MM.1S (cell line): ENCODE measurements around the gene VPS8.

ENCODE experiments used
- DNase-seq: peaks from one replicate; pipeline ENCODE4 v3.0.0-alpha.2; 2015
- H2AFZ ChIP-seq: fragments of 300-600 bp; sonication (generic); 2 replicates; pipeline ENCODE4 v1.6.0; 2016; ENCODE audit warnings: antibody characterized with exemption, low read length
- H3F3A ChIP-seq: fragments of 300-600 bp; sonication (generic); 2 replicates; pipeline ENCODE4 v1.6.1; 2016; ENCODE audit warnings: mild to moderate bottlenecking, antibody characterized with exemption, low read length, moderate library complexity, mixed read lengths; ENCODE audit not compliant: insufficient read depth
- H3K27ac ChIP-seq: fragments of 300-600 bp; sonication (generic); 2 replicates; pipeline ENCODE4 v1.5.1; 2016; ENCODE audit warnings: mild to moderate bottlenecking, low read length
- H3K27me3 ChIP-seq: fragments of 300-600 bp; sonication (generic); replicated peaks from 2 replicates; pipeline ENCODE4 v1.6.0; 2016; ENCODE audit warnings: low read length; ENCODE audit not compliant: insufficient read depth
- H3K36me3 ChIP-seq: fragments of 300-600 bp; sonication (generic); replicated peaks from 2 replicates; pipeline ENCODE4 v1.6.1; 2016; ENCODE audit warnings: mild to moderate bottlenecking, low read length, mixed read lengths; ENCODE audit not compliant: insufficient read depth
- H3K4me1 ChIP-seq: fragments of 300-600 bp; sonication (generic); 2 replicates; pipeline ENCODE4 v1.6.1; 2016; ENCODE audit warnings: low read length, mixed read lengths
- H3K4me2 ChIP-seq: fragments of 300-600 bp; sonication (generic); 2 replicates; pipeline ENCODE4 v1.6.0; 2016; ENCODE audit warnings: low read depth, low read length
- H3K4me3 ChIP-seq: fragments of 300-600 bp; sonication (generic); 2 replicates; pipeline ENCODE4 v1.5.1; 2016; ENCODE audit warnings: low read length, mixed read lengths
- H3K79me2 ChIP-seq: fragments of 300-600 bp; sonication (generic); 2 replicates; pipeline ENCODE4 v1.6.1; 2016; ENCODE audit warnings: mixed run types, low read length, mixed read lengths
- H3K9ac ChIP-seq: fragments of 300-600 bp; sonication (generic); 2 replicates; pipeline ENCODE4 v1.6.1; 2016; ENCODE audit warnings: low read length, mixed read lengths
- H3K9me2 ChIP-seq: fragments of 300-600 bp; sonication (generic); replicated peaks from 2 replicates; pipeline ENCODE4 v1.6.1; 2016; ENCODE audit warnings: mild to moderate bottlenecking, low read length, mixed read lengths; ENCODE audit not compliant: insufficient read depth
- H3K9me3 ChIP-seq: fragments of 300-600 bp; sonication (generic); replicated peaks from 2 replicates; pipeline ENCODE4 v1.6.1; 2016; ENCODE audit warnings: mild to moderate bottlenecking, low read length, mixed read lengths; ENCODE audit not compliant: insufficient read depth
- H4K20me1 ChIP-seq: fragments of 300-600 bp; sonication (generic); 2 replicates; pipeline ENCODE4 v1.6.1; 2016; ENCODE audit warnings: mild to moderate bottlenecking, low read length, moderate library complexity, mixed read lengths; ENCODE audit not compliant: insufficient read depth
- CTCF ChIP-seq: fragments of 300-600 bp; sonication (generic); IDR thresholded peaks from 2 replicates; pipeline ENCODE4 v1.5.1; 2016; ENCODE audit warnings: antibody characterized with exemption, low read length, mixed read lengths
- EZH2 ChIP-seq: fragments of 300-600 bp; sonication (generic); optimal IDR thresholded peaks from 2 replicates; pipeline ENCODE3; 2017; ENCODE audit warnings: low read depth, mild to moderate bottlenecking, antibody characterized with exemption, low read length, mixed read lengths
- EZH2phosphoT487 ChIP-seq: fragments of 300-600 bp; sonication (generic); IDR thresholded peaks from 2 replicates; pipeline ENCODE4 v1.6.1; 2018; ENCODE audit warnings: antibody characterized with exemption, low read length

VPS8 gene

GRCh38 chr3:185021256-185021655 is 209.3 kb downstream of the VPS8 start:
- Histone ChIP-seq H3K9ac (no peak overlapping the region), H3K9me3 (no peaks in the 10 kb centered on the region), H3K79me2 (no peaks in the 10 kb centered on the region), H3K36me3 (no peaks in the 10 kb centered on the region), H4K20me1 (no peaks in the 10 kb centered on the region), H3K27ac (no peak overlapping the region), H2AFZ (no peak overlapping the region), H3F3A (no peaks in the 10 kb centered on the region), H3K27me3 (no peaks in the 10 kb centered on the region), H3K4me2 (no peak overlapping the region), H3K4me3 (no peak overlapping the region), H3K4me1 (no peaks in the 10 kb centered on the region), H3K9me2 (no peaks in the 10 kb centered on the region)
- TF ChIP-seq EZH2 (no peak), CTCF (no peak), EZH2phosphoT487 (no peak)
- no peak for DNase-seq

- no peaks in the 10 kb centered on the region for H3F3A ChIP-seq
- TF ChIP-seq EZH2phosphoT487 (no peak), CTCF (no peak), EZH2 (no peak)
- no peak overlapping the region for H2AFZ ChIP-seq
- H3K4me2 ChIP-seq = no peak overlapping the region
- H3K9me2 ChIP-seq = no peaks in the 10 kb centered on the region
- no peak overlapping the region for H3K4me3 ChIP-seq
- no peak overlapping the region for H3K27ac ChIP-seq
- H3K27me3 ChIP-seq = no peaks in the 10 kb centered on the region
- H3K36me3 ChIP-seq = no peaks in the 10 kb centered on the region
- H3K79me2 ChIP-seq = no peaks in the 10 kb centered on the region
- no peaks in the 10 kb centered on the region for H4K20me1 ChIP-seq
- H3K4me1 ChIP-seq = no peaks in the 10 kb centered on the region
- H3K9ac ChIP-seq = no peak overlapping the region
- H3K9me3 ChIP-seq = no peaks in the 10 kb centered on the region
- no peak for DNase-seq
Measured at GRCh38 chr3:185024406-185024805, 212.4 kb downstream of the VPS8 start.

- H3K9me3 ChIP-seq = no peaks in the 10 kb centered on the region
- H3K9ac ChIP-seq = no peak overlapping the region
- no peaks in the 10 kb centered on the region for H4K20me1 ChIP-seq
- no peaks in the 10 kb centered on the region for H3K27me3 ChIP-seq
- no peak for DNase-seq
- no peak overlapping the region for H3K27ac ChIP-seq
- no peaks in the 10 kb centered on the region for H3K36me3 ChIP-seq
- H3F3A ChIP-seq = no peaks in the 10 kb centered on the region
- H3K4me2 ChIP-seq = no peak overlapping the region
- no peak for TF ChIP-seq EZH2phosphoT487
- no peak for TF ChIP-seq EZH2
- TF ChIP-seq CTCF = no peak
- H3K4me3 ChIP-seq = no peak overlapping the region
- H3K9me2 ChIP-seq = no peaks in the 10 kb centered on the region
- H3K79me2 ChIP-seq = no peaks in the 10 kb centered on the region
- no peaks in the 10 kb centered on the region for H3K4me1 ChIP-seq
- no peak overlapping the region for H2AFZ ChIP-seq
Measured at GRCh38 chr3:185024966-185025365, 213.0 kb downstream of the VPS8 start.

- H3F3A ChIP-seq = no peaks in the 10 kb centered on the region
- no peak for DNase-seq
- H3K79me2 ChIP-seq = no peaks in the 10 kb centered on the region
- no peak overlapping the region for H3K4me3 ChIP-seq
- no peaks in the 10 kb centered on the region for H4K20me1 ChIP-seq
- H3K9me2 ChIP-seq = no peaks in the 10 kb centered on the region
- no peaks in the 10 kb centered on the region for H3K4me1 ChIP-seq
- no peaks in the 10 kb centered on the region for H3K27me3 ChIP-seq
- no peak overlapping the region for H3K4me2 ChIP-seq
- H2AFZ ChIP-seq = no peak overlapping the region
- H3K9me3 ChIP-seq = no peaks in the 10 kb centered on the region
- no peak overlapping the region for H3K27ac ChIP-seq
- no peak overlapping the region for H3K9ac ChIP-seq
- no peaks in the 10 kb centered on the region for H3K36me3 ChIP-seq
- TF ChIP-seq CTCF (no peak), EZH2phosphoT487 (no peak), EZH2 (no peak)
Measured at GRCh38 chr3:185028121-185028520, 216.2 kb downstream of the VPS8 start.
